ENCODE results near the gene TFPI. TPM values are rescaled to one million over a fixed set of nuclear protein-coding genes. Genes with fewer than 3 reads are reported as not detected.

Gene TFPI
- total RNA-seq, 2 donors from 2014 or later = 33.0 to 34.3 TPM

DNA sequence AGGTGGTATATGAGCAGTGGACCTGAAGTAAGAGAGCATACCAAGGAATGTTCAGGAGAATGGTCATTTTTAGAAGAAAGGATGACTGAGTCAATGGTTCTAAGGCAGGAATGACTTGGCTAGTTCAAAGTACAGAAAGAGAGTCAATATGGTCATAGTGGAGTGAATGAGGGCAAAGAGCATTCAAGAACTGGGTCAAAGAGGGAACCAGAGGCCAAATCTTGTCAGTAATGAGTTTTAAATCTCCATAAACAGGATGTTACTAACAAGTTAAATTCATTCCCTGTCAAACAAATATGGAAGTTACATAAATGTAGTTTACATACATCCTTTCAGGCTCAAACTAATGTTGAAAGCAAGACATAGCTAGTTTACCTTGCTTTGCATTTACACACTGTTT, 122.3 kb downstream of the TFPI start:
- Mint-ChIP-seq H3K27me3 (ENCODE audit: insufficient read depth) (no peaks in the 10 kb centered on the region), H3K27ac (no peak overlapping the region), H3K4me1 (no peaks in the 10 kb centered on the region), H3K36me3 (ENCODE audit: low read depth) (no peaks in the 10 kb centered on the region), H3K9me3 (no peaks in the 10 kb centered on the region), H3K4me3 (no peak overlapping the region)
- Histone ChIP-seq H3K4me3 (ENCODE audit: low read length) (no peak overlapping the region), H3K36me3 (ENCODE audit: control insufficient read depth, insufficient read depth, low read length) (no peaks in the 10 kb centered on the region), H3K27ac (ENCODE audit: low read depth, low read length) (no peak overlapping the region), H3K27me3 (ENCODE audit: control insufficient read depth, insufficient read depth, low read length, poor library complexity, severe bottlenecking) (no peaks in the 10 kb centered on the region), H3K9me3 (ENCODE audit: control insufficient read depth, low read length) (no peaks in the 10 kb centered on the region), H3K9ac (ENCODE audit: extremely low read depth, low read length, poor library complexity, severe bottlenecking) (no peak overlapping the region), H3K4me1 (ENCODE audit: control insufficient read depth, insufficient read depth, low read length) (no peaks in the 10 kb centered on the region)
- no peak for DNase-seq
- TF ChIP-seq, protein P1, sequence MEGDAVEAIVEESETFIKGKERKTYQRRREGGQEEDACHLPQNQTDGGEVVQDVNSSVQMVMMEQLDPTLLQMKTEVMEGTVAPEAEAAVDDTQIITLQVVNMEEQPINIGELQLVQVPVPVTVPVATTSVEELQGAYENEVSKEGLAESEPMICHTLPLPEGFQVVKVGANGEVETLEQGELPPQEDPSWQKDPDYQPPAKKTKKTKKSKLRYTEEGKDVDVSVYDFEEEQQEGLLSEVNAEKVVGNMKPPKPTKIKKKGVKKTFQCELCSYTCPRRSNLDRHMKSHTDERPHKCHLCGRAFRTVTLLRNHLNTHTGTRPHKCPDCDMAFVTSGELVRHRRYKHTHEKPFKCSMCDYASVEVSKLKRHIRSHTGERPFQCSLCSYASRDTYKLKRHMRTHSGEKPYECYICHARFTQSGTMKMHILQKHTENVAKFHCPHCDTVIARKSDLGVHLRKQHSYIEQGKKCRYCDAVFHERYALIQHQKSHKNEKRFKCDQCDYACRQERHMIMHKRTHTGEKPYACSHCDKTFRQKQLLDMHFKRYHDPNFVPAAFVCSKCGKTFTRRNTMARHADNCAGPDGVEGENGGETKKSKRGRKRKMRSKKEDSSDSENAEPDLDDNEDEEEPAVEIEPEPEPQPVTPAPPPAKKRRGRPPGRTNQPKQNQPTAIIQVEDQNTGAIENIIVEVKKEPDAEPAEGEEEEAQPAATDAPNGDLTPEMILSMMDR (conservative IDR thresholded peaks at IDR 0.05) = no peak

- Mint-ChIP-seq H3K4me1 (no peaks in the 10 kb centered on the region), H3K36me3 (ENCODE audit: low read depth) (no peaks in the 10 kb centered on the region), H3K9me3 (no peaks in the 10 kb centered on the region), H3K27ac (no peak overlapping the region), H3K27me3 (ENCODE audit: insufficient read depth) (no peaks in the 10 kb centered on the region), H3K4me3 (no peak overlapping the region)
- Histone ChIP-seq H3K9ac (ENCODE audit: extremely low read depth, low read length, poor library complexity, severe bottlenecking) (no peak overlapping the region), H3K27ac (ENCODE audit: low read depth, low read length) (peak overlapping the region; percentile 30), H3K27me3 (ENCODE audit: control insufficient read depth, insufficient read depth, low read length, poor library complexity, severe bottlenecking) (no peaks in the 10 kb centered on the region), H3K9me3 (ENCODE audit: control insufficient read depth, low read length) (no peaks in the 10 kb centered on the region), H3K36me3 (ENCODE audit: control insufficient read depth, insufficient read depth, low read length) (no peaks in the 10 kb centered on the region), H3K4me1 (ENCODE audit: control insufficient read depth, insufficient read depth, low read length) (no peaks in the 10 kb centered on the region), H3K4me3 (ENCODE audit: low read length) (no peak overlapping the region)
- TF ChIP-seq, protein P1 (conservative IDR thresholded peaks at IDR 0.05) = no peak
- no peak for DNase-seq
These were observed 124.2 kb downstream of the TFPI start for GRCh38 chr2:187429989-187430388.

- DNase-seq = no peak
- TF ChIP-seq, protein P1 (conservative IDR thresholded peaks at IDR 0.05) = no peak
- peak overlapping the region; percentile 72 for H3K27ac Mint-ChIP-seq
- H3K27me3 Mint-ChIP-seq (ENCODE audit: insufficient read depth) = no peaks in the 10 kb centered on the region
- Histone ChIP-seq H3K27ac (ENCODE audit: low read depth, low read length) (no peak overlapping the region), H3K27me3 (ENCODE audit: control insufficient read depth, insufficient read depth, low read length, poor library complexity, severe bottlenecking) (no peaks in the 10 kb centered on the region), H3K4me1 (ENCODE audit: control insufficient read depth, insufficient read depth, low read length) (no peaks in the 10 kb centered on the region), H3K9ac (ENCODE audit: extremely low read depth, low read length, poor library complexity, severe bottlenecking) (no peak overlapping the region), H3K4me3 (ENCODE audit: low read length) (no peak overlapping the region), H3K9me3 (ENCODE audit: control insufficient read depth, low read length) (no peaks in the 10 kb centered on the region), H3K36me3 (ENCODE audit: control insufficient read depth, insufficient read depth, low read length) (no peaks in the 10 kb centered on the region)
- no peak overlapping the region for H3K4me3 Mint-ChIP-seq
- no peaks in the 10 kb centered on the region for H3K36me3 Mint-ChIP-seq (ENCODE audit: low read depth)
- no peaks in the 10 kb centered on the region for H3K9me3 Mint-ChIP-seq
- 78 to 88% methylated on average over 1 of the region's 1 CpG for WGBS, 2 experiments (ENCODE audit: insufficient coverage in 1 of 2, insufficient read length in 1 of 2)
- peaks cover 2% of the 10 kb centered on the region for H3K4me1 Mint-ChIP-seq
These were observed 130.1 kb downstream of the TFPI start for GRCh38 chr2:187424146-187424545.
